Testis (tissue), 3 donors: ENCODE measurements around the gene ARHGDIG. TPM values are rescaled to one million over a fixed set of nuclear protein-coding genes. Genes with fewer than 3 reads are reported as not detected.

Source experiments
- DNase-seq: peaks from one replicate; pipeline ENCODE4 v3.0.0-alpha.2; 2019
- H3K27ac ChIP-seq, 2 donors: fragments of 200-600 bp; sonication (generic); one replicate each; pipeline ENCODE4 v1.5.1; 2019
- H3K27me3 ChIP-seq: fragments of 200-600 bp; sonication (generic); one replicate; pipeline ENCODE4 v1.5.1; 2019
- H3K36me3 ChIP-seq: fragments of 200-600 bp; sonication (generic); one replicate; pipeline ENCODE4 v1.5.1; 2017; ENCODE audit warnings: low read depth; ENCODE audit errors: missing control alignments
- H3K4me1 ChIP-seq: fragments of 200-600 bp; sonication (generic); one replicate; pipeline ENCODE4 v1.5.1; 2019
- H3K4me3 ChIP-seq, 2 donors: fragments of 200-600 bp; sonication (generic); one replicate each; pipeline ENCODE4 v1.5.1; 2017 to 2019
- H3K9me3 ChIP-seq: fragments of 200-600 bp; sonication (generic); one replicate; pipeline ENCODE4 v1.5.1; 2017
- CTCF ChIP-seq, 3 experiments: fragments of 450-650 bp in 2 of 3; fragments of 200-600 bp in 1 of 3; sonication (generic) in 1 of 3; IDR thresholded peaks; one replicate each; pipeline ENCODE4 v1.5.1; 2016 to 2019; ENCODE audit warnings: antibody characterized with exemption in 3 of 3, mild to moderate bottlenecking in 2 of 3, moderate library complexity in 1 of 3
- POLR2A ChIP-seq: fragments of 450-650 bp; IDR thresholded peaks from one replicate; pipeline ENCODE4 v1.6.1; 2017; ENCODE audit warnings: antibody characterized with exemption, mild to moderate bottlenecking, moderate library complexity
- WGBS, 2 donors: methylation state at CpG; one replicate each; pipeline ENCODE4 v1.1.5; 2018; 5-methylcytosine and 5-hydroxymethylcytosine counted together
- intact Hi-C: fragments of 100-400 bp; cut with DNase I; formaldehyde crosslinking; loops from one replicate; pipeline ENCODE4 v1.15.1; 2023; ENCODE audit warnings: low total_unique reads
- polyA plus RNA-seq: library from polyadenylated mRNA; stranded (reverse); fragments of 350-450 nt; fragmentation: Illumina TruSeq; extraction: RNeasy Lipid Tissue Mini Kit (QIAGEN cat#74804); gene quantifications from one replicate; pipeline ENCODE4 v1.2.3, GENCODE V29; 2014; ENCODE audit warnings: low read depth, low replicate concordance; ENCODE audit not compliant: insufficient read depth
- total RNA-seq, 2 donors: library from RNA; depleted of rRNA; stranded (reverse); fragments of >200 nt; gene quantifications; one replicate each; pipeline ENCODE4 v1.2.3, GENCODE V29; 2016

ARHGDIG gene
- total and polyA plus RNA-seq, 3 donors from 2014 or later: 2.9 to 7.7 (median 6.6) TPM

- Histone ChIP-seq H3K4me3 (no peak overlapping the region), H3K27ac (no peak overlapping the region), H3K4me1 (no peaks in the 10 kb centered on the region), H3K9me3 (no peaks in the 10 kb centered on the region), H3K27me3 (no peaks in the 10 kb centered on the region), H3K36me3 (no peaks in the 10 kb centered on the region)
- no peak for DNase-seq
- no peak for TF ChIP-seq CTCF (IDR thresholded peaks at IDR 0.05)
- TF ChIP-seq POLR2A: no peak
- intact Hi-C loops: no loop called here
- 80 to 91% methylated on average over 2 to 25 of the region's 25 CpGs for WGBS, 2 donors
Observed at GRCh38 chr16:290015-290680, 9.8 kb downstream of the ARHGDIG start.

- Histone ChIP-seq H3K4me1 (no peaks in the 10 kb centered on the region), H3K4me3 (no peak overlapping the region), H3K27ac (no peak overlapping the region), H3K36me3 (no peaks in the 10 kb centered on the region), H3K27me3 (no peaks in the 10 kb centered on the region), H3K9me3 (no peaks in the 10 kb centered on the region)
- DNase-seq: no peak
- intact Hi-C loops: no loop called here
- TF ChIP-seq CTCF (IDR thresholded peaks at IDR 0.05): no peak
- no peak for TF ChIP-seq POLR2A
- WGBS, 2 donors: 97% methylated on average over 50 of the region's 50 CpGs; no CpG with 5 or more reads in 1 of the 2 donors
Observed at GRCh38 chr16:290681-291405, 10.5 kb downstream of the ARHGDIG start.

GRCh38 chr16:291539-291938 is 11.1 kb downstream of the ARHGDIG start:
- no peak for DNase-seq
- no peak overlapping the region for H3K4me3 ChIP-seq
- H3K4me1 ChIP-seq: no peaks in the 10 kb centered on the region
- 96% methylated on average over 17 of the region's 17 CpGs for WGBS, 2 donors
- H3K36me3 ChIP-seq: no peaks in the 10 kb centered on the region
- H3K27ac ChIP-seq: no peak overlapping the region
- no peaks in the 10 kb centered on the region for H3K9me3 ChIP-seq
- intact Hi-C loops: no loop called here
- no peaks in the 10 kb centered on the region for H3K27me3 ChIP-seq
- TF ChIP-seq CTCF (IDR thresholded peaks at IDR 0.05): no peak
- TF ChIP-seq POLR2A: no peak

GRCh38 chr16:293043-293775 is 12.8 kb downstream of the ARHGDIG start:
- no peak for DNase-seq
- Histone ChIP-seq H3K27me3 (no peaks in the 10 kb centered on the region), H3K36me3 (no peaks in the 10 kb centered on the region), H3K4me3 (no peak overlapping the region), H3K9me3 (no peaks in the 10 kb centered on the region), H3K27ac (no peak overlapping the region), H3K4me1 (no peaks in the 10 kb centered on the region)
- intact Hi-C loops: no loop called here
- TF ChIP-seq POLR2A (no peak), CTCF (IDR thresholded peaks at IDR 0.05) (no peak)
- 92 to 95% methylated on average over 24 to 32 of the region's 32 CpGs for WGBS, 2 donors
